GM18511 (cell line): ENCODE results near the gene COL4A2.

Experiments
- ATAC-seq: cut with Tn5 transposase; IDR thresholded peaks from one replicate; pipeline ENCODE4 v1.9.1; 2021; ENCODE audit warnings: mild to moderate bottlenecking, moderate library complexity; ENCODE audit not compliant: unreplicated experiment

Gene COL4A2

GRCh38 chr13:110546378-110546777 lies 239.3 kb downstream of the COL4A2 start:
- ATAC-seq, result no peak

DNA sequence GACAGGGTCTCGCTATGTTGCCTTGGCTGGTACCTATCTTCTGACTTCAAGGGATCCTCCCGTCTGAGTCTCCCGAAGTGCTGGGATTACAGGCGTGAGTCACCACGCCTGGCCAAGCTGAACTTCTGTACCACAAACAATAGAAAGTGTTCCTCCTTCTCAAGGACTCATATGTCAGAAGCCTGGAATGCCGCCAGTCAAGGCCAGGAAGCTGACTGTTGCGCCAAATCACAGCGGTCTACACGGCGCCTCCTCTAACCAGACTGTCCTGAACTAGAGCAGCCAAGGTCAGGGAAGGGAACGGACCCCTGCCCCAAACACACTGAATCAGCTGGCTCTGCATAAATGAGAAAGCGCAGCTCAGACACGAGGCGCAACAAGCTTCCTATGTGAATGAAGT lies 239.8 kb downstream of the COL4A2 start:
- no peak for ATAC-seq

- ATAC-seq, result no peak
These were observed 242.1 kb downstream of the COL4A2 start for GRCh38 chr13:110548891-110549794.

DNA sequence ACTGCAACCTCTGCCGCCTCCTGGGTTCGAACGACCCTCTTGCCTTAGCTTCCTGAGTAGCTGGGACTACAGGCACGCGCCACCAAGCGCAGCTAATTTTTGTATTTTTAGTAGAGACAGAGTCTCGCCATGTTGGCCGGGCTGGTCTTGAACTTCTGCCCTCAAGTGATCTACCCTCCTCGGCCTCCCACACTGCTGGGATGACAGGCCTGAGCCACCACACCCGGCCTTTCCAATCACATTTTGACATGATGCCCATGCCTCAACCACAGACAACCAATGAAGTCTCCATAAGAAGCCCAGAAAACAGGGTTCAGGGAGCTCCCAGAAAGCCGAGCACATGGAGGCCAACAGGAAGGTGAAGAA lies 242.7 kb downstream of the COL4A2 start:
- no peak for ATAC-seq

DNA sequence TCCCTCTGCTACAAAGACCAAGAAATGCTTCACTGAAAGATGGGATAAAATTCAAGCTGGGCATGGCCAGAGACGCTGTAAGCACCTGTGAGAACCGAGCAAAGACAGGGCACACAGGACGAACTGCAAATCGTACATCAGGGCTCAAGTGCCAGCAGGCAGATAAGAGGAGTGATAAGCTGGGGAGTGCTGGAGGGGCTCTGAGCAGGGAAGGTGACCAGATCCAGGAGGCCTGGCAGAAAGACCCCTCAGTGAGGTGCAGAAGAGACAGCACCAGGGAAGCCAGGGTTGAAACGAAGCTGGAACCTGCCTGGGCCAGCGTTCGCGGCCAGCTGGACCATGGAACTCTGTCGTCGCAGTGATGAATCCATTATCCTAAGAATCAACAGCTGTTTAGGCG lies 244.2 kb downstream of the COL4A2 start:
- no peak for ATAC-seq

GRCh38 chr13:110552767-110553166 lies 245.7 kb downstream of the COL4A2 start:
- no peak for ATAC-seq

GRCh38 chr13:110553417-110553816 lies 246.3 kb downstream of the COL4A2 start:
- ATAC-seq, result no peak

GRCh38 chr13:110554227-110554836 lies 247.2 kb downstream of the COL4A2 start:
- ATAC-seq, result no peak

DNA sequence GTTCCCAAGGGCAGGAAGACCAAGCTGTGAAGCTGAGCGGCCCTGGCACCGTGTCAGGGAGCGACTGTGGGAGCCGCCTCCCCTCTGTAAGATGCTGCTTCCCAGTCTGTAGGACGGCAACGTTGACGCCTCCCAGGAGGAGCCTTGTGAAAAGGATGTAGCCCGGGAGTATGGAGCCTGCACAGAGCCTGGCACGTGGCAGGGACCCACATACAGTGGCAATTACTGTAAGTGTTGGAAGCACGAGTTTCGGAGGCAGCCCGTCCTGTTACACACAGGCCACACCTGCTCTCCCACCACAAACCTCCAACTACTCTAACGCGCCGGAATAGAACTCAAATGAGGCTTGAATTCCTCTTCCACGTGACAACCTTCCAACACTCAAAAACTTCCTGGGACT lies 247.9 kb downstream of the COL4A2 start:
- no peak for ATAC-seq

DNA sequence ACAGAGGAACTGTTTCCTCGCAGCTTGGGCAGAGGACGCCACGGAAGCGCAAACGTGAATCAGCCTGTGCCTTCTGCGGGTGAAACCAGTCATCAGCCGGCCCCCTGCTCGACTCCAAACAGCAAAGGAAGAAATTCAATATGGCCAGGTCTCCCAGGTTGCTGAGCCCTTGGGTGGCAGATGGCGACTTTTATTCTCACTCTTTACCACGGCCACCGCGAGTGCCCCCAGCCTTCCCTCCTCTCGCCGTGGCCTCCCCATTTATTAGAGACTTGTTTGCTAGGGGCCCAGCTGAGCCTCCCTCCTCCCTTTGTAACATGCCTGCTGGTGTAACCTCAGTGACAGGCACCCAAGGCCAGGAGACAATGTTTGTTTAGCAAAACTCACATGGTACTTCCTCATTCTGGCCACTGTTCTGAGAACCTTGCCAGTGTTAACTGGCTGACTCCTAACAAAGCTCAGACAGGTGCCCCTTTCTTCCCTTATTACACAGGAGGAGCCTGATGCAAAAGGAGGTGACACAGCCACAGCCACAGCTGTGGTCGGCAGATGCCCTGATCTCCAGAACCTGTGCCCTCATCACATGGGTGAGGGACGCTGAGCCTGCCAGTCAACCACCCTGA lies 248.6 kb downstream of the COL4A2 start:
- ATAC-seq, result peak; percentile 54

DNA sequence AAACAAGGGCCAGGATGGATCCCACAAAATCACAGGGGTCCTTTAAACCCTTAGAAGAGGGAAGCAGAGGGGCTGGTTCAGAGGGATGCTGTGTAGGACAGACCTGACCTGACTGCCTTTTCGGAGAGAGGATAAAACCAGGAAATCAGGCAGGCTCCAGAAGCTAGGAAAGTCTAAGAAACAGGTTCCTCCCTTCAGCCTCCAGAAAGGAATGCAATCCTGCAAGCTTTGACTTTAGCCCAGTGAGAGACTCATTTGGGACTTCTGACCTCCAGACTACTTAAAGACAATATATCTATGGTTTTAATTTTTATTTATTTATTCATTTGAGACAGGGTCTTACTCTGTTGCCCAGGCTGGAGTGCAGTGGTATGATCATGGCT lies 249.1 kb downstream of the COL4A2 start:
- ATAC-seq, result no peak

DNA sequence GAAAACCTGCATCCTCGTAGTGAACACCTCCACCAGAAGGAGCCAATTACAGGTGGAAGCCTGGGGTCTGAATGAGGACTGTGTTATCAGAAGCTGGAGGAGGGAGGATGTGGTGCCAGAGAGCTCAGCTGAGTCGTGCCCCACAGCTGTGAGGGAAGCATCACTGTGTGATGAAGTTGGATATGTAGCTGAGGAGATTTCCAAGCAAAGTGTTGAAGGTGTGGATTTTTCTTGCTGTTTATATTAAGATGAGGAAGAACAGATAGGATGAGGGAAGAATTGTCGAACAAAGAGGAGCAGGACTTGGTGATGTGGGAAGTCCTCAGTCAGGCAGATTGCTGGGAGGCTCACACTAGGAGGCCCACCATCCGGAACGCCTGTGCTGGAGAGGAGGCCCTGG lies 250.0 kb downstream of the COL4A2 start:
- ATAC-seq, result no peak

DNA sequence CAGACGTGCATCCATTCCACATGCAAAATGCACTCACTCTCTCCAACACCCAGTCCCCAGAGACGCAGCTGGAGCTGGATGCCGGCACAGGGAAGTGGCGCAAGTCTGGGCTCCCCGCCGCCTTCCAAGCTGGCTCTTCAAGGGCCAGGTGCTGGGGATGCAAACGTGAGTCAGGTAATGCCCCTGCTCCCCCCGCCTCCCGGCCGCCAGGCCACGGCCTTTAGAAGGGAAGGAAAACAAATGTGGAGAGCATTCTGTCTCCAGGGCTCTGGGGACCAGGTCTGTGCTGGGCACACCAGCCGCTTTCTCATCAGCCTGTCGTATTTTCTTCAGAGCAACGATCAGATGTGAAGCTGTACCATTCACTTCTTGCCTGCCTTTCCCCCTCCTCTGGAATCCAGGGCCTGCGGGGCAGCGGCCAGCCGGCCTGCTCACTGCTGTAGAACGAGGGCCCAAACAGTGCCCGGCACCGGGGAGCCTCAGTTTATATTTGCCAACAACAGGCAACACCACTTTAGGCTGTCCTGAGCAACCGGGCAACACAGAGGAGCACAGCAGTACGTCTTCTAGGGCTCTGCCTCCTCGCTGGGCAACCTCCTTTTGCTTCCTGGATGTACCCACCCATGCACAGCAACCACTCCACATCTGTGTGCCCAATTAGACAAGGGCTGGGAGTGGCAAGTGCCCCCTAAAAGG lies 250.7 kb downstream of the COL4A2 start:
- ATAC-seq, result no peak

- no peak for ATAC-seq
These were observed 252.4 kb downstream of the COL4A2 start for GRCh38 chr13:110559429-110559943.

DNA sequence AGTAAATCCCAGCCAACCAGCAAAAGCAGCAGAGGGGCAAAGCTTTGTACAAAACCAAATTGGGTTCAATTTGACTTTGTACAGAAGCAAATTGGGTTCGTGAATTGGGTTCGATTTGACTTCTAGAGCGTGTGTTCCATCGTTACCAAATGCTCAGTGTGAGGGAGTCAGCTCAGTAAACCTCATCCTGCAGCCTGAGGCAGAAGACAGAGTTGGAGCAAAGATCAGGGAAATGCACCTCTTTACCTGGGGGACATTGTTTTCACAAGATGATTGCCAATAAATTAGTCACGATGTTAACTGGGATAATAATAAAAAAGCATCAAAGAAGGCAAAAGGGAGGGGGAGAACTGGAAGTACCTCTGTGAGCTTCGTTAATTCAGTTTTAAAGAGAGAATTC lies 252.9 kb downstream of the COL4A2 start:
- no peak for ATAC-seq

DNA sequence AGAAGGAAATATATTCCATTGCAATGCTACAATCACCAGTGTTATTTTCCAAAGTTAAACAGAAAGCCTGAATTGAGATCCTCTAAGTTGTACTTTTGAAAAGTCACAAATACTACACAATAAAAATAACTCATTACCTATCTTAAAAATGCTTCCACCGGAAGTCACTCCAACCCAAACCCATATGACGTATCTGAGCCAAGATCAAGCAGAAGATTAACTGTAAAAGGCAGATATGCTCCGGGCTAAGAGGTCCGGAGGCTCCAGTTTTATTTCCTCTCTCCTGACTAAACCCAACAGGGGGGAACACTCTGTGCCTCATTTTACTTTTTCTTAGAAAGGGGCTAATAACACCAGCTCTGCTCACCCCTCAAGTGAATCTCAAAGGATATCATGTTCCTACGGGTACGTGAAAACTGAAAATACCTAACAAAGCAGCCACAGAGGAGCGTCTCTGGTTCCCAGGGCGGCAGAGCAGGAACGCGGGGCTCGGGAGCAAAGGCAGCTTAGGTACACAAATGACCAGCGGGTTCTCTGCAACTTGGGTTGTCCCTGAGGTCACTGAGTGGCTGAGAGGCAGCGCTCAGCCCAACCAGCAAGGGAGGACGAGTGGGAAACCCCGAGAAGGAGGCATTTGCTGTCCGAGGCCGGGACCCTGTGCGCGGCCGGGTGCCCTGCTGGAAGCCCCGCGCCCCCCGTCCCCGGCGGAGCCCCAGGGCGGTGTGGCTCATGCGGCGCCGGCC lies 253.7 kb downstream of the COL4A2 start:
- ATAC-seq, result no peak

GRCh38 chr13:110561344-110562035 lies 254.4 kb downstream of the COL4A2 start, which contains the start of gene RAB20:
RAB20 (minus strand) TSS chr13:110561722; CDS start chr13:110561519, 203 bp downstream.
- ATAC-seq, result peak; percentile 83

DNA sequence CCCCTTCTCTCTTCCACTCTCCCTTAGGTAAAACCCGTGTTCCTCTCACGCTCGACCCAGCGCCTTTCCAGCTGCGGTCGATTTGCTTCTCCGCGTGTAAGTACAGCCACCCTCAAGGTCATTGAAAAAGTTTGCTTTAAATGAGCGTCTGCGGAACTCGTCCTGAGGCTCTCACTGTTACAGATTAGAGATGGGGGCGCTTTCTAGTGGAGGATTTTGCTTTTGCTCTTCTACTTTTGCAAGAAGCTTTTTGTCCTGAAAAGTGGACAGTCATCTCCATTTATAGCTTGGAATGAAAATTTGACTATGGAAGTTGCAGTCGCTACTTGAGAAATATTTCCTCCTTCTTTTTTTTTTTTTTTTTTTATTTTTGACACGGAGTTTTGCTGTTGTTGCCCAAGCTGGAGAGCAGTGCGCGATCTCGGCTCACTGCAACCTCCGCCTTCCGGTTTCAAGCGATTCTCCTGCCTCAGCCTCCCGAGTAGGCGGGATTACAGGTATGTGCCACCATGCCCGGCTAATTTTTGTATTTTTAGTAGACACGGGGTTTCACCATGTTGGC lies 255.0 kb downstream of the COL4A2 start:
- no peak for ATAC-seq
